Measurements from ENCODE around the gene CSGALNACT2. TPM values are rescaled to one million over a fixed set of nuclear protein-coding genes. Genes with fewer than 3 reads are reported as not detected.

The CSGALNACT2 gene
- polyA plus RNA-seq, 1 of the 3 experiments (the other 2 are of a cell fraction): 11.5 TPM

DNA sequence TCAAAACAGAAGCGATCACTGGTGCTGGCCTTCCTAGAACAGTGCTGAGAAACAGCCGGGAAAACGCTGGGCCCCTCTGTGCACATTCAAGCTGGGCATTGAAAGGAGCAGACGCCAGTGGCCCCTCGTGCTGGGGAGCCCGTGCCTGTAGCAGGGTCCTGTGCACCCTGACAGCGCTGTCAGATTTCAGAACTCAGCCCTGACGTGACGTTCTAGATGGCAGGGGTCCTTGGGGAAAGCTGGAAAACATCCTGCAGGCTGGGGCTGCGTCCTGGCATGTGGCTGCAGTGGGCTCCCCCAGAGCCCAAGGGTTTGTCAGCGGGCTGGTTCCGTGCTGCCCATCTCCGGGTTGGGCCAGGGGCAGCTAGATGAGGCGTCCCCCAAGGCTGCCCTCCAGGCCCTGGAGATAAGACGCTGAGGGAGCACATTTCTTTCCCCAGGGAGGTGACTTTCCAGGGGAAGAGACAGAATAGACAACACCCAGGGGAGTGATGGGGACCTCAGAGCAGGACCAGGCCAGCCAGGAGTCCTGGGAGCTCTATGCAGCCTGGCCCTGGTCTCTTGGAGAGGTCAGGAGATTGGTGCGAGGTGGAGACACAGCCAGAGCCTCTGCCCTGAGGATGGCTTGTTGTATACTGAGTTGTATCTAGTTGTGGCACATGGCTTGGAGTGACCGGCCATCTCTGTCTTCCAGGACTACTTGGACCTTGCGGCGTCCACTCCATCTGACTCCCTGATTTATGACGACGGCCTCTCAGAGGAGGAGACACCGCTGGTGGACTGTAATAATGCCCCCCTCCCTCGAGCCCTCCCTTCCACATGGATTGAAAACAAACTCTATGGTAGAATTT lies 12.1 kb upstream of the CSGALNACT2 start:
- POLR2A ChIA-PET: no interaction called here
- TF ChIP-seq RAD21 (IDR thresholded peaks at IDR 0.05; ENCODE audit: low read length) (no peak), MEF2A (IDR thresholded peaks at IDR 0.05; ENCODE audit: borderline replicate concordance, low read depth) (no peak), FOXJ3 (CRISPR knock-in tag; IDR thresholded peaks at IDR 0.05) (no peak), SMC3 (IDR thresholded peaks at IDR 0.05; ENCODE audit: low read depth, low read length) (no peak), USF1 (IDR thresholded peaks at IDR 0.05; ENCODE audit: borderline replicate concordance, low read depth) (no peak), NRF1 (IDR thresholded peaks at IDR 0.05; ENCODE audit: low read depth, low read length) (no peak), GABPA (IDR thresholded peaks at IDR 0.05; ENCODE audit: low read depth) (no peak)
- TF ChIP-seq, protein P1, sequence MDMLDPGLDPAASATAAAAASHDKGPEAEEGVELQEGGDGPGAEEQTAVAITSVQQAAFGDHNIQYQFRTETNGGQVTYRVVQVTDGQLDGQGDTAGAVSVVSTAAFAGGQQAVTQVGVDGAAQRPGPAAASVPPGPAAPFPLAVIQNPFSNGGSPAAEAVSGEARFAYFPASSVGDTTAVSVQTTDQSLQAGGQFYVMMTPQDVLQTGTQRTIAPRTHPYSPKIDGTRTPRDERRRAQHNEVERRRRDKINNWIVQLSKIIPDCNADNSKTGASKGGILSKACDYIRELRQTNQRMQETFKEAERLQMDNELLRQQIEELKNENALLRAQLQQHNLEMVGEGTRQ (IDR thresholded peaks at IDR 0.05; ENCODE audit: borderline replicate concordance, low read depth, low read length): no peak
- TF ChIP-seq, protein P2, sequence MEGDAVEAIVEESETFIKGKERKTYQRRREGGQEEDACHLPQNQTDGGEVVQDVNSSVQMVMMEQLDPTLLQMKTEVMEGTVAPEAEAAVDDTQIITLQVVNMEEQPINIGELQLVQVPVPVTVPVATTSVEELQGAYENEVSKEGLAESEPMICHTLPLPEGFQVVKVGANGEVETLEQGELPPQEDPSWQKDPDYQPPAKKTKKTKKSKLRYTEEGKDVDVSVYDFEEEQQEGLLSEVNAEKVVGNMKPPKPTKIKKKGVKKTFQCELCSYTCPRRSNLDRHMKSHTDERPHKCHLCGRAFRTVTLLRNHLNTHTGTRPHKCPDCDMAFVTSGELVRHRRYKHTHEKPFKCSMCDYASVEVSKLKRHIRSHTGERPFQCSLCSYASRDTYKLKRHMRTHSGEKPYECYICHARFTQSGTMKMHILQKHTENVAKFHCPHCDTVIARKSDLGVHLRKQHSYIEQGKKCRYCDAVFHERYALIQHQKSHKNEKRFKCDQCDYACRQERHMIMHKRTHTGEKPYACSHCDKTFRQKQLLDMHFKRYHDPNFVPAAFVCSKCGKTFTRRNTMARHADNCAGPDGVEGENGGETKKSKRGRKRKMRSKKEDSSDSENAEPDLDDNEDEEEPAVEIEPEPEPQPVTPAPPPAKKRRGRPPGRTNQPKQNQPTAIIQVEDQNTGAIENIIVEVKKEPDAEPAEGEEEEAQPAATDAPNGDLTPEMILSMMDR (IDR thresholded peaks at IDR 0.05): no peak
- 88% methylated on average over 13 of the region's 23 CpGs for WGBS (ENCODE audit: low lambda C conversion rate)

DNA sequence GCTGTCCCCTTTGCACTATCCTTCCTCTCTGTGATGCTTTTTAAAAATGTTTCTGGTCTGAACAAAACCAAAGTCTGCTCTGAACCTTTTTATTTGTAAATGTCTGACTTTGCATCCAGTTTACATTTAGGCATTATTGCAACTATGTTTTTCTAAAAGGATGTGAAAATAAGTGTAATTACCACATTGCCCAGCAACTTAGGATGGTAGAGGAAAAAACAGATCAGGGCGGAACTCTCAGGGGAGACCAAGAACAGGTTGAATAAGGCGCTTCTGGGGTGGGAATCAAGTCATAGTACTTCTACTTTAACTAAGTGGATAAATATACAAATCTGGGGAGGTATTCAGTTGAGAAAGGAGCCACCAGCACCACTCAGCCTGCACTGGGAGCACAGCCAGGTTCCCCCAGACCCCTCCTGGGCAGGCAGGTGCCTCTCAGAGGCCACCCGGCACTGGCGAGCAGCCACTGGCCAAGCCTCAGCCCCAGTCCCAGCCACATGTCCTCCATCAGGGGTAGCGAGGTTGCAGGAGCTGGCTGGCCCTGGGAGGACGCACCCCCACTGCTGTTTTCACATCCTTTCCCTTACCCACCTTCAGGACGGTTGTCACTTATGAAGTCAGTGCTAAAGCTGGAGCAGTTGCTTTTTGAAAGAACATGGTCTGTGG lies 11.4 kb upstream of the CSGALNACT2 start:
- CTCF ChIA-PET: no interaction called here
- TF ChIP-seq NRF1 (IDR thresholded peaks at IDR 0.05; ENCODE audit: low read depth, low read length) (no peak), EP300 (IDR thresholded peaks at IDR 0.05; ENCODE audit: borderline replicate concordance in 1 of 2, low read depth in 1 of 2, low read length in 1 of 2) (no peak), SIN3A (IDR thresholded peaks at IDR 0.05; ENCODE audit: borderline replicate concordance, low read depth, low read length) (no peak), TCF12 (IDR thresholded peaks at IDR 0.05) (no peak), POLR2AphosphoS5 (IDR thresholded peaks at IDR 0.05; ENCODE audit: low read depth, low read length) (no peak), NFIC (IDR thresholded peaks at IDR 0.05; ENCODE audit: borderline replicate concordance) (no peak), FOSL2 (IDR thresholded peaks at IDR 0.05; ENCODE audit: borderline replicate concordance, low read depth) (no peak)
- TF ChIP-seq, protein P1 (IDR thresholded peaks at IDR 0.05; ENCODE audit: borderline replicate concordance, low read depth, low read length): no peak
- peak overlapping the region in 1 of 2 experiments; percentile 34; a peak in 2 of 4 replicates for H3K27ac ChIP-seq (ENCODE audit: low read depth in 2 of 2, low read length in 1 of 2)

More for the DNA sequence above, 12.1 kb upstream of the CSGALNACT2 start:
- H3K79me2 ChIP-seq (ENCODE audit: insufficient read depth): no peaks in the 10 kb centered on the region
- no peaks in the 10 kb centered on the region for H3F3A ChIP-seq (replicated peaks; ENCODE audit: insufficient read depth)
- no peaks in the 10 kb centered on the region for H4K20me1 ChIP-seq (ENCODE audit: insufficient read depth)
- H3K4me3 ChIP-seq (ENCODE audit: low read depth in 2 of 2, low read length in 1 of 2): no peak overlapping the region
- H3K9me3 ChIP-seq: no peaks in the 10 kb centered on the region
- H3K36me3 ChIP-seq (replicated peaks in 1 of 2; ENCODE audit: control insufficient read depth in 1 of 2, insufficient read depth in 2 of 2, low read length in 1 of 2): peaks cover 0 to 18% of the 10 kb centered on the region in 2 experiments
- H3K9ac ChIP-seq: no peak overlapping the region
- H3K9me2 ChIP-seq: no peaks in the 10 kb centered on the region
- DNase-seq: no peak
- H3K4me1 ChIP-seq (ENCODE audit: control insufficient read depth in 1 of 2, insufficient read depth in 2 of 2, low read depth in 1 of 2, low read length in 1 of 2): peaks cover 4 to 31% of the 10 kb centered on the region in 2 experiments; a peak in 3 of 4 replicates
- H3K27ac ChIP-seq (ENCODE audit: low read depth in 2 of 2, low read length in 1 of 2): no peak overlapping the region; a peak in 1 of 4 replicates
- H3K4me2 ChIP-seq: no peak overlapping the region
- H2AFZ ChIP-seq (ENCODE audit: low read depth): no peak overlapping the region
- no peaks in the 10 kb centered on the region for H3K27me3 ChIP-seq (ENCODE audit: insufficient read depth)
- CTCF ChIA-PET: interaction anchor here (0.6 to 1.6 kb wide), 2 partner anchors 8 to 22 kb away, joined by 3 to 4 read pairs; no protein-coding TSS in a partner anchor

More for the DNA sequence above, 11.4 kb upstream of the CSGALNACT2 start:
- Histone ChIP-seq H3F3A (replicated peaks; ENCODE audit: insufficient read depth) (no peaks in the 10 kb centered on the region), H3K4me3 (ENCODE audit: low read depth in 2 of 2, low read length in 1 of 2) (no peak overlapping the region), H3K4me1 (ENCODE audit: control insufficient read depth in 1 of 2, insufficient read depth in 2 of 2, low read depth in 1 of 2, low read length in 1 of 2) (peaks cover 4 to 29% of the 10 kb centered on the region in 2 experiments; a peak in 3 of 4 replicates), H3K36me3 (replicated peaks in 1 of 2; ENCODE audit: control insufficient read depth in 1 of 2, insufficient read depth in 2 of 2, low read length in 1 of 2) (peaks cover 0 to 18% of the 10 kb centered on the region in 2 experiments), H3K9me2 (no peaks in the 10 kb centered on the region), H3K9ac (no peak overlapping the region), H3K9me3 (no peaks in the 10 kb centered on the region), H4K20me1 (ENCODE audit: insufficient read depth) (no peaks in the 10 kb centered on the region), H3K79me2 (ENCODE audit: insufficient read depth) (no peaks in the 10 kb centered on the region), H3K27me3 (ENCODE audit: insufficient read depth) (no peaks in the 10 kb centered on the region), H3K4me2 (no peak overlapping the region), H2AFZ (ENCODE audit: low read depth) (no peak overlapping the region)
- POLR2A ChIA-PET: no interaction called here
- WGBS (ENCODE audit: low lambda C conversion rate): 92% methylated on average over 4 of the region's 7 CpGs
- no peak for DNase-seq

Measured in SK-N-SH (cell line).